DND-41 (cell line): ENCODE data around the gene COL2A1.

Source experiments
- ATAC-seq: fragments of 200-7000 bp; cut with Tn5 transposase; 3 replicates; pipeline ENCODE4 v1.9.1; 2021; ENCODE audit warnings: low read depth; ENCODE audit not compliant: insufficient read depth
- DNase-seq: peaks from one replicate; pipeline ENCODE4 v3.0.0-alpha.2; 2020
- H2AFZ ChIP-seq: 2 replicates; pipeline ENCODE4 v1.6.0; 2012; ENCODE audit warnings: low read depth, low read length
- H3K27ac ChIP-seq: 2 replicates; pipeline ENCODE4 v1.5.1; 2012; ENCODE audit warnings: low read length, inconsistent platforms
- H3K27me3 ChIP-seq: fragments of 200-600 bp; sonication (generic); 2 replicates; pipeline ENCODE4 v1.6.0; 2012; ENCODE audit warnings: low read length, mild to moderate bottlenecking, inconsistent platforms; ENCODE audit not compliant: insufficient read depth, poor library complexity
- H3K36me3 ChIP-seq: 2 replicates; pipeline ENCODE4 v1.5.1; 2012; ENCODE audit warnings: low read length, inconsistent platforms; ENCODE audit not compliant: insufficient read depth
- H3K4me1 ChIP-seq: 2 replicates; pipeline ENCODE4 v1.5.1; 2012; ENCODE audit warnings: mild to moderate bottlenecking, low read length; ENCODE audit not compliant: insufficient read depth
- H3K4me2 ChIP-seq: 2 replicates; pipeline ENCODE4 v1.6.0; 2012; ENCODE audit warnings: mild to moderate bottlenecking, moderate library complexity, low read length, inconsistent platforms; ENCODE audit not compliant: insufficient read depth
- H3K4me3 ChIP-seq, 2 experiments: fragments of 200-600 bp in 1 of 2; shearing (Covaris generic) in 1 of 2; 2 replicates each; pipeline ENCODE4 v1.5.1; 2012 to 2016; ENCODE audit warnings: inconsistent platforms in 2 of 2, low read length in 2 of 2, mild to moderate bottlenecking in 2 of 2, low read depth in 1 of 2, moderate library complexity in 1 of 2
- H3K79me2 ChIP-seq: 2 replicates; pipeline ENCODE4 v1.6.0; 2012; ENCODE audit warnings: low read length, inconsistent platforms; ENCODE audit not compliant: insufficient read depth
- H3K9ac ChIP-seq: 2 replicates; pipeline ENCODE4 v1.6.0; 2012; ENCODE audit warnings: low read depth, mild to moderate bottlenecking, inconsistent platforms, low read length, moderate library complexity
- H3K9me3 ChIP-seq: 2 replicates; pipeline ENCODE4 v1.5.1; 2012; ENCODE audit warnings: low read length, moderate library complexity, mild to moderate bottlenecking, inconsistent platforms; ENCODE audit not compliant: insufficient read depth, severe bottlenecking
- H4K20me1 ChIP-seq: 2 replicates; pipeline ENCODE4 v1.6.0; 2012; ENCODE audit warnings: low read length; ENCODE audit not compliant: insufficient read depth
- EZH2 ChIP-seq: IDR thresholded peaks from 3 replicates; pipeline ENCODE4 v1.6.1; 2012; ENCODE audit warnings: borderline replicate concordance, low read depth, mild to moderate bottlenecking, moderate library complexity, low read length, inconsistent platforms; ENCODE audit not compliant: severe bottlenecking
- TF ChIP-seq, protein P1 (sequence below): IDR thresholded peaks from 2 replicates; pipeline ENCODE4 v1.5.1; 2012; ENCODE audit warnings: borderline replicate concordance, low read length, moderate library complexity, mild to moderate bottlenecking; ENCODE audit not compliant: poor library complexity, severe bottlenecking; ENCODE audit errors: extremely low read depth

COL2A1 gene

DNA sequence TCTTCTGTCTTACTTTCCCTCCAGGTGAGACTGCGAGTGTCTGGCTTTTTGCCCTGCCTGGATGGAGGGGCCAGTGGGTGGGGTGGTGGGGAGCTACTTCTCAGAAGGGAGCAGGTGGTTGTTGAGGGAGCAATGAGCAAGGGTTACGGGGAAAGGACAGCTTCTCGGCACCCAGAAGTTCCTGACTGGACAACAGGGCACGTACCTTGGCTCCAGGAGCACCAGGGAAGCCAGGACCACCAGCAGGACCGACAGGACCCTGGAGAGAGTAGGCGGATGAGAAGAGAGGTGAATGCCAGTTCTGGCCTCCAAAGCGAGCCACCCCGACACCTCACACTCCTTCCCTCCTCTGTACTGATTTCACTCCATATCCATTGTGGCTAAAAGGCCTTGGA lies 15.3 kb downstream of the COL2A1 start:
- Histone ChIP-seq H4K20me1 (peaks cover 19% of the 10 kb centered on the region), H2AFZ (no peak overlapping the region), H3K36me3 (no peaks in the 10 kb centered on the region), H3K9ac (no peak overlapping the region), H3K9me3 (no peaks in the 10 kb centered on the region), H3K79me2 (no peaks in the 10 kb centered on the region), H3K27ac (no peak overlapping the region), H3K4me2 (no peak overlapping the region), H3K4me3 (no peak overlapping the region), H3K27me3 (peaks cover 7% of the 10 kb centered on the region), H3K4me1 (peaks cover 24% of the 10 kb centered on the region)
- ATAC-seq (no peak), DNase-seq (no peak)
- TF ChIP-seq EZH2, result no peak
- TF ChIP-seq, protein P1, sequence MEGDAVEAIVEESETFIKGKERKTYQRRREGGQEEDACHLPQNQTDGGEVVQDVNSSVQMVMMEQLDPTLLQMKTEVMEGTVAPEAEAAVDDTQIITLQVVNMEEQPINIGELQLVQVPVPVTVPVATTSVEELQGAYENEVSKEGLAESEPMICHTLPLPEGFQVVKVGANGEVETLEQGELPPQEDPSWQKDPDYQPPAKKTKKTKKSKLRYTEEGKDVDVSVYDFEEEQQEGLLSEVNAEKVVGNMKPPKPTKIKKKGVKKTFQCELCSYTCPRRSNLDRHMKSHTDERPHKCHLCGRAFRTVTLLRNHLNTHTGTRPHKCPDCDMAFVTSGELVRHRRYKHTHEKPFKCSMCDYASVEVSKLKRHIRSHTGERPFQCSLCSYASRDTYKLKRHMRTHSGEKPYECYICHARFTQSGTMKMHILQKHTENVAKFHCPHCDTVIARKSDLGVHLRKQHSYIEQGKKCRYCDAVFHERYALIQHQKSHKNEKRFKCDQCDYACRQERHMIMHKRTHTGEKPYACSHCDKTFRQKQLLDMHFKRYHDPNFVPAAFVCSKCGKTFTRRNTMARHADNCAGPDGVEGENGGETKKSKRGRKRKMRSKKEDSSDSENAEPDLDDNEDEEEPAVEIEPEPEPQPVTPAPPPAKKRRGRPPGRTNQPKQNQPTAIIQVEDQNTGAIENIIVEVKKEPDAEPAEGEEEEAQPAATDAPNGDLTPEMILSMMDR, result no peak

DNA sequence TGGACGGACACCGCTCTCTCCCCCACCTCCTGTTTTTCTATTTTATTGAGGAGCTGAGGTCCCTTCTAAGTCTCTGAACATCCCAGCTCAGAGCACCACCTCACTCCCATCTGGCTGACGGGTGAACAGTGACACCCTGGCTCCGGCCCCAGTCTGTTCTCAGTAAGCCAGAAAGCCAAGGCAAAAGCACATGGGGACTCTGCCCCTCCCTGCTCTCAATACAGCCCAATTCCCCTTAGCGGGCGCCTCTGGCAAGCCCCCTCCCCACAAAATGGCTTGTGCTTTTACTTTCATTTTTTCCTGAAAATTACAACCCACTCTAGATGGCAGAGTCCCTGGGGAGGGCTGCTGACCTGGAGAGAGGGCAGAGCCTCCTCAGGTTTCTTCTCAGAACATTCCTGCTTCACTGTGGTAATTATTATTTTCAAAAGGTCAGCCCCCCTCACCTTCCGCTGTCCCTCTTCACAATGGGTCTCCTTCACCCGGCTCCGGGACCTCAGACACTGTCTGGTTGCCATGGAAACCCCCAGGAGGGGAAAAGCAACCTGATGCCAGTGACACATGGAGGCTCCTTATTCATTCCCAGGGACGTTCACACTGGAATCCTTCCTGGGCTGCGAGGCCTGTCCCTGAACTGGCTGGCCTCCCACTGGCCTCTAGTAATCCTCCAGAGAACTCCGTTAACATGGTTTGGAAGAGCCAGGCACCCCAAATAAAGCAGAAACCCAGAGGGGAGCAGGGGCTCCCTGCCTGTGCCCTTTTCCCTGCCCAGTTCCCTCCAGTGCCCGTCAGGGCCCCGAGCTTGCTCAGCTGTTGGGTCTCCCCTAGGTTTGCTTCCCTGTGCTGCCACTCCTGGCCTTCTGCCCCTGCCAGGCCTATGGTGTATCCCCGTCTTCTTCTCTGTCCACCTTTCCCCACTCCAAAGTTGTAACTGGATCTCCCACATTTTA lies 15.9 kb downstream of the COL2A1 start:
- DNase-seq (no peak), ATAC-seq (no peak)
- TF ChIP-seq, protein P1, result no peak
- TF ChIP-seq EZH2, result no peak
- Histone ChIP-seq H3K4me2 (no peak overlapping the region), H3K27ac (no peak overlapping the region), H3K36me3 (no peaks in the 10 kb centered on the region), H4K20me1 (peaks cover 19% of the 10 kb centered on the region), H3K79me2 (no peaks in the 10 kb centered on the region), H3K9me3 (no peaks in the 10 kb centered on the region), H3K4me3 (no peak overlapping the region), H2AFZ (no peak overlapping the region), H3K4me1 (peaks cover 24% of the 10 kb centered on the region), H3K9ac (no peak overlapping the region), H3K27me3 (peaks cover 2% of the 10 kb centered on the region)

DNA sequence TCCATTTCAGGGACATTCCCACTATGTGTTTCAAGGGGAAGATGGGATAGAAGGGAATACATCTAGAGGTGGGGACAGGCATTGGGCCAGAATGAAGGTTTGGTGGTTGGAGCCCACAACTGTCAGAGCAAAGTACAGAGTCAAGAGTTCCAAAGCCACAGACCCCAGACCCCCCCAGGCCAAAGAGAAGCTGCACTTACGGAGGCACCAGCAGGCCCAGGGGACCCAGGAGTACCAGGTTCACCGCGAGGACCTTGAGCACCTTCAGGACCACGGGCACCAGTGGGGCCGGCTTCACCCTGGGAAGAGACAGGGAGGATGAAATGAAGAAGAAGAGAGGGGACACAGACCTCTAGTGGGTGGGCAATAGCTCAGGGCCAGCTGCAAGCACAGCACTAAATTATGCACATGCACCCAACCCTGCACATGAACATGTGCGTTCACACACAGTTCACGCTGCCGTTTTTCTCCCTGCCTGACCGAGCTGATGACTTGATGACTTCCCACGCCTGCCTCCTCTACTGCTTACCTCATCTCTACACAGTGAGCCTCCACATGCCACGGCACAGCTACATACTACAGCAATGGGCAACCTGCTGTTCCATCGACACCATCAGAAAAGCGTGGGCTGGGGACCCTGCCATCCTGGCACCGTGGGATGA lies 16.7 kb downstream of the COL2A1 start:
- DNase-seq (no peak), ATAC-seq (no peak)
- Histone ChIP-seq H4K20me1 (peaks cover 21% of the 10 kb centered on the region), H3K27me3 (peaks cover 2% of the 10 kb centered on the region), H3K4me1 (peaks cover 24% of the 10 kb centered on the region), H3K4me2 (no peak overlapping the region), H3K79me2 (no peaks in the 10 kb centered on the region), H2AFZ (no peak overlapping the region), H3K27ac (no peak overlapping the region), H3K9ac (no peak overlapping the region), H3K36me3 (no peaks in the 10 kb centered on the region), H3K9me3 (no peaks in the 10 kb centered on the region), H3K4me3 (no peak overlapping the region)
- TF ChIP-seq, protein P1, result no peak
- no peak for TF ChIP-seq EZH2
